GM06990 (cell line): ENCODE data around the gene JAGN1.
"Not testable (repeated sequence)": the region's sequence is repeated elsewhere in the genome, so short reads cannot be mapped to it uniquely, and the experiment has no call there.

Source experiments
- DNase-seq: peaks from one replicate; pipeline ENCODE4 v3.0.0-alpha.2; 2011; ENCODE audit not compliant: insufficient read length; ENCODE audit errors: extremely low read depth
- H3K27me3 ChIP-seq: replicated peaks from 2 replicates; pipeline ENCODE4 v1.6.0; 2011; ENCODE audit warnings: low read length; ENCODE audit not compliant: control insufficient read depth, insufficient read depth
- H3K36me3 ChIP-seq: 2 replicates; pipeline ENCODE4 v1.5.1; 2011; ENCODE audit warnings: low read length; ENCODE audit not compliant: control insufficient read depth, insufficient read depth
- H3K4me3 ChIP-seq: replicated peaks from 2 replicates; pipeline ENCODE4 v1.5.1; 2011; ENCODE audit warnings: low read depth, mild to moderate bottlenecking, control low read depth, low read length
- TF ChIP-seq, protein P1 (sequence below): IDR thresholded peaks from 2 replicates; pipeline ENCODE4 v1.5.1; 2011; ENCODE audit warnings: low read length, control low read depth, mild to moderate bottlenecking, inconsistent platforms; ENCODE audit not compliant: insufficient read depth, poor library complexity, severe bottlenecking

Gene JAGN1

DNA sequence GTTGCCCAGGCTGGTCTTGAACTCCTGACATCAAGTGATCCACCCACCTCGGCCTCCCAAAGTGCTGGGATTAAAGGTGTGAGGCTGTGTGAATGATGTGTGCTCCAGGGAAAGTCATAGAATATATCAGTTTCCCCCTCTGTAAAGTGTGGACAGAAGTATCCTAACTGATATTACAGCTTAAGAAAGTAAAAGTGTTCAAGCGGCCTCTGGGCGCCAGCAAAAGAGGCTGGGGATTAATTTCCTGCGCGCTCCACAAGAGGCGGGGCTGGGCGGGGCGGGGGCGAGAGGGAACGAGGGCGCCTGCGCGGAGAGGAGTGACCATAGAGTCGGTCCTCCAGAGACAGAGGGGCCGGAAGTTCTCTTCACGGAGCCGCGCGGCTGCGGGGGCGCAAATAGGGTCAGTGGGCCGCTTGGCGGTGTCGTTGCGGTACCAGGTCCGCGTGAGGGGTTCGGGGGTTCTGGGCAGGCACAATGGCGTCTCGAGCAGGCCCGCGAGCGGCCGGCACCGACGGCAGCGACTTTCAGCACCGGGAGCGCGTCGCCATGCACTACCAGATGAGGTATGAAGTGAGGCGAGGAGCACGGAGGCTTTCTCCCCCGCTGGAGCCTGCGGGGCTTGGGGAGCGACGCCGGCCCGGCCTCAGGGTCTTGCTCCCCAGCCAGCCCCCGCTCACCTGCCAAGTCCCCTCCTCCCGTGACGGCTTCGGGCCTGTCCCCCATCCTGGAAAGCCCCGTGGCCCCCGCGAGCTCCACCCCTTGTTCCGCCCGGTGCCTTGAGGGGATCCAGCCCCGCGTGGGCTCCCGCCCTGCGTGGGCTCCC lies at the start of gene JAGN1:
Gene JAGN1, plus strand, starts transcription at position 362 of the 823 bp plus-strand sequence. Its CDS starts 113 bp downstream, at position 475.
- H3K4me3 ChIP-seq = peak within 1 kb of the TSS; percentile 100
- H3K27me3 ChIP-seq = no peaks in the 10 kb centered on the region
- TF ChIP-seq, protein P1, sequence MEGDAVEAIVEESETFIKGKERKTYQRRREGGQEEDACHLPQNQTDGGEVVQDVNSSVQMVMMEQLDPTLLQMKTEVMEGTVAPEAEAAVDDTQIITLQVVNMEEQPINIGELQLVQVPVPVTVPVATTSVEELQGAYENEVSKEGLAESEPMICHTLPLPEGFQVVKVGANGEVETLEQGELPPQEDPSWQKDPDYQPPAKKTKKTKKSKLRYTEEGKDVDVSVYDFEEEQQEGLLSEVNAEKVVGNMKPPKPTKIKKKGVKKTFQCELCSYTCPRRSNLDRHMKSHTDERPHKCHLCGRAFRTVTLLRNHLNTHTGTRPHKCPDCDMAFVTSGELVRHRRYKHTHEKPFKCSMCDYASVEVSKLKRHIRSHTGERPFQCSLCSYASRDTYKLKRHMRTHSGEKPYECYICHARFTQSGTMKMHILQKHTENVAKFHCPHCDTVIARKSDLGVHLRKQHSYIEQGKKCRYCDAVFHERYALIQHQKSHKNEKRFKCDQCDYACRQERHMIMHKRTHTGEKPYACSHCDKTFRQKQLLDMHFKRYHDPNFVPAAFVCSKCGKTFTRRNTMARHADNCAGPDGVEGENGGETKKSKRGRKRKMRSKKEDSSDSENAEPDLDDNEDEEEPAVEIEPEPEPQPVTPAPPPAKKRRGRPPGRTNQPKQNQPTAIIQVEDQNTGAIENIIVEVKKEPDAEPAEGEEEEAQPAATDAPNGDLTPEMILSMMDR = no peak
- peak; percentile 93 for DNase-seq
- peaks cover 10% of the 10 kb centered on the region for H3K36me3 ChIP-seq

DNA sequence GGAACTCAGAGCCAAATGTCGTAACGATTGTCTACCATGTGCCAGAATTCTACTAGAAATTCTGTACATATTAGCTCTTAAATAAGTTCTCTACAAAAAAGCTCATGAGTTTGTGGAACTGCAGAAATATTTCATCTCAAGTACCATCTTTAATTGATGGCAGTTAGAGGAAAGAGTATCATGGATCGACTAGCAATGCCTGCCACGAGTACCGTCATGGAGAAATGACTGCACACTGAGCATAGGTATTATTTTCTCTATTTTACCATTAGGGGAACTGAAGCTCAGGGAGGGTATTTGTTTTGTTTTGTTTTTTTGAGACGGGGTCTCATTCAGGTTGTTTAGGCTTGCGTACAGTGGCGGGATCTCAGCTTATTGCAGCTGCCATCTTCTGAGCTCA lies 49.4 kb upstream of the JAGN1 start:
- H3K36me3 ChIP-seq = peaks cover 23% of the 10 kb centered on the region
- TF ChIP-seq, protein P1 = no peak
- H3K4me3 ChIP-seq = no peak overlapping the region
- no peaks in the 10 kb centered on the region for H3K27me3 ChIP-seq
- no peak for DNase-seq

DNA sequence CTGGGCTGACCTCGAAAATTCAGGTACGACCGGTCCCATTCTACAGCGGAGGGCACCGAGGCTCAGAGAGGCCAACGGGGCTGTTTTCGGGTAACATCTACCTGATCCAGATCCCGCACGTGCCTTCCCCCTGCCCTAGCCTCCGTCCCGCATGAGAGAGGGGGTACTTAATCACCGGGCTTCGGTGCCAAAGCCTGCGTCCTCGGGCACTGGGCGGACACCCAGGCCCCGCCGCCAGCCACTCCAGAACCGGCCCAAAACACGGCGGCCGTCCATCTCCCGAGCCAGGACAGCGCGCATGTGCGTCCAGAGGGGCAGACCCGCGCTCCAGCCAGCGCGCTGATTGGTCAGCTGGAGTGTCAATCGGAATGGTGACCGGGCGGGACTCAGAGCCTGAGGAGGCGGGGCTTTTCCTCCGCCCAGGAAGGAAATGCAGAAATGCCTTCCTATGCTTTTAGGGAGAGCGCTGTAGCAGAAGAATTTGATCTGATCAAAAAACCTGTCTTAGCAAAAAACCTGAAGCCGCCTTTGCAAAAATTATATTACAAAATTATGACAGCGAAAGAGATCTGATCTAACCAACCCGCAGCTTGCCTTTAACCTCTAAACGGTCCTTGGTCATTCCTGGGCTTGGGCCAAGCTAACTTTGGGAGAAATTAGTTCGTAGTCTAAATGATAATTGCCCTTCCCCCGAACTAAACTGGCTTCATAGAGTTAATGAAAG lies 46.5 kb upstream of the JAGN1 start, which contains the start of gene RPUSD3:
Gene RPUSD3, minus strand, starts transcription at position 294 of the 724 bp plus-strand sequence. Its CDS starts 18 bp downstream, at position 276.
- H3K36me3 ChIP-seq = peaks cover 17% of the 10 kb centered on the region
- H3K27me3 ChIP-seq = no peaks in the 10 kb centered on the region
- peak; percentile 92 for DNase-seq
- peak within 1 kb of the TSS; percentile 80 for H3K4me3 ChIP-seq
- TF ChIP-seq, protein P1 = no peak

DNA sequence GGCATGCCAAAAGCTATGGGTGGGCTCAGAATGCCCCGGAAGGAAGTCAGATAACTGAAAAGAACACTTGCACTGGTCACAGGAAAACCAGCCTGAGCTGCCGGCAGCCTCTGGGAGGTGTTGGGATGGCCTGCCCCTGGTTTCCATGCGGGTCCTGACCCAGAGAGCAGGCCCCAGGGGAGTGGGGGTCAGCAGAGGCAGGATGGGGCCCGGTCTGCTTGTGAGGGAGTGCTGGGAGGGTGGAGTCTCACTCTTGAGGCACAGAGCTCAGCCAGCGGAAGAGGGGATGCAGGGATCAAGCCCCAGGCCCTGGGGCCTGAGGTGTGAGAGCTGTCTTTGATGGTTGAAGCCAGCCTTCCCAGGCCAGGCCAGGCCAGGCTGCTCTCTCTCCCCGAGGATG lies 44.2 kb upstream of the JAGN1 start:
- TF ChIP-seq, protein P1 = no peak
- H3K27me3 ChIP-seq = no peaks in the 10 kb centered on the region
- H3K4me3 ChIP-seq = no peak overlapping the region
- DNase-seq = no peak
- H3K36me3 ChIP-seq = peaks cover 3% of the 10 kb centered on the region

DNA sequence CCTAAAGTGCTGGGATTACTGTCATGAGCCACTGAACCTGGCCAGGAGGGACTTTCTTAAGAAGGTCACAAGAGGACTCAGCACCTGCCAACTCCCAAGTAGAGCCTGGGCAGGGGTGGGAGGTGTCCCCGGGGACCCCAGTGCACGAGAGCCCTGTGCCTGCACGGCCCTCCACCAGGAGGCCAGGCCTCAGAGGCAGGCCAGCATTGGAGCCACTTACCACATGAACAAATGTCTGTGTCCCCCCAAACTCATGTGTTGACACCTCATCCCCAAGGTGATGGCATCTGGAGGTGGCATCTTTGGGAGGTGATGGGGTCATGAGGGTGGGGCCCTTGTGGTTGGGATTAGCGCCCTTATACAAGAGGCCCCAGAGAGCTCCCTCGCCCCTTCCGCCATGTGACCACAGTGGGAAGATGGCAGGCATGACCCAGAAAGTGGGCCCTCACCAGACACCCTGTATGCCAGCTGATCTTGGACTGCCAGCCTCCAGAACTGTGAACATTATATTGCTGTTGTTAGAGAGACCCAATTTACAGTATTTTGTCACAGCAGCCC lies 43.4 kb upstream of the JAGN1 start:
- H3K36me3 ChIP-seq = no peaks in the 10 kb centered on the region
- no peaks in the 10 kb centered on the region for H3K27me3 ChIP-seq
- H3K4me3 ChIP-seq = no peak overlapping the region
- TF ChIP-seq, protein P1 = no peak
- no peak for DNase-seq

DNA sequence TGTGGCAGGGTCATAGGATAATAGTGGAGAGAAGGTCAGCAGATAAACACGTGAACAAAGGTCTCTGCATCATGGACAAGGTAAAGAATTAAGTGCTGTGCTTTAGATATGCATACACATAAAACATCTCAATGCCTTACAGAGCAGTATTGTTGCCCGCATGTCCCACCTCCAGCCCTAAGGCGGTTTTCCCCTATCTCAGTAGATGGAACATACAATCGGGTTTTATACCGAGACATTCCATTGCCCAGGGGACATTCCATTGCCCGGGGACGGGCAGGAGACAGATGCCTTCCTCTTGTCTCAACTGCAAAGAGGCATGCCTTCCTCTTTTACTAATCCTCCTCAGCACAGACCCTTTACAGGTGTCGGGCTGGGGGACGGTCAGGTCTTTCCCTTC lies 42.5 kb upstream of the JAGN1 start:
- H3K36me3 ChIP-seq, DNase-seq, H3K27me3 ChIP-seq, H3K4me3 ChIP-seq: not testable (repeated sequence)
